NCI-H1694 treated with DMSO at 0.1 percent for 48 hours (cell line): Measurements from ENCODE around the gene MGAT4D.
A peak's percentile ranks its signal among the peaks of the same experiment; 100 is the strongest.
"Not testable (repeated sequence)": the region's sequence is repeated elsewhere in the genome, so short reads cannot be mapped to it uniquely, and the experiment has no call there.

ENCODE experiments used
- DNase-seq: peaks from one replicate; lab custom pipeline; 2025; lab: John Stamatoyannopoulos, UW

MGAT4D gene

GRCh38 chr4:140439644-140440142 lies 58.4 kb downstream of the MGAT4D start:
- DNase-seq, result no peak

- no peak for DNase-seq
Measured at GRCh38 chr4:140427919-140428471, 70.1 kb downstream of the MGAT4D start.

GRCh38 chr4:140427106-140427918 lies 70.8 kb downstream of the MGAT4D start, which contains the start of gene CLGN:
Gene CLGN, minus strand, starts transcription at chr4:140427648. Its CDS starts 14,570 bp downstream, at chr4:140413078.
- peak; percentile 66 for DNase-seq

- DNase-seq, result peak; percentile 51
Measured at GRCh38 chr4:140426610-140427105, 71.4 kb downstream of the MGAT4D start.

GRCh38 chr4:140423106-140423505 lies 75.0 kb downstream of the MGAT4D start:
- no peak for DNase-seq

GRCh38 chr4:140413130-140413969 lies 84.7 kb downstream of the MGAT4D start:
- not testable (repeated sequence) for DNase-seq

- DNase-seq, result no peak
Measured at GRCh38 chr4:140408974-140409373, 89.1 kb downstream of the MGAT4D start.

- DNase-seq, result no peak
Measured at GRCh38 chr4:140406292-140406691, 91.8 kb downstream of the MGAT4D start.

- DNase-seq, result no peak
Measured at GRCh38 chr4:140400111-140400510, 98.0 kb downstream of the MGAT4D start.

GRCh38 chr4:140395668-140396067 lies 102.4 kb downstream of the MGAT4D start:
- no peak for DNase-seq
